HG03342 (cell line): ENCODE measurements around the gene IKZF1.

Experiments used
- ATAC-seq: cut with Tn5 transposase; IDR thresholded peaks from one replicate; pipeline ENCODE4 v1.9.1; 2021; ENCODE audit warnings: mild to moderate bottlenecking, moderate library complexity; ENCODE audit not compliant: unreplicated experiment

Gene IKZF1

DNA sequence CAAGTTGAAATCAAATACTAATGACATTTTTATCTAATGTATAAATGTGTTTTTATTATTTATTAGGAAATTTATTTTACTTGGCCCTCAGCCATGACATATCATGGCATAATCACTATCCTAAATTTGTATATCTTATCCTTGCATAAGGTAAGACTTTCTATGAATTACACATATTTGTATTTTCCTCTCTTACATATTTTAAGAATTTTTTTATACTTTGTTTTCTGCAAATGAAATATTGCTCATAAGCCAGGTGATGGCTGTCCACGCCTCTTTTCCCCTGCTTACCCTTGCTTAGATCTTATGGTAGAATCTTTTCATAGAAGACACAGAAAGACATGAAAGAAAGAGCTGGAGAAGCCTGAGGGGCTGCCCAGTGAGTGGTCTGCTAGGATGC is 48.2 kb downstream of the IKZF1 start:
- ATAC-seq: no peak

- ATAC-seq: no peak
Measured at GRCh38 chr7:50353201-50353600, 48.7 kb downstream of the IKZF1 start.

GRCh38 chr7:50353894-50354595 is 49.5 kb downstream of the IKZF1 start:
- ATAC-seq: no peak

- ATAC-seq: no peak
Measured at GRCh38 chr7:50355817-50356178, 51.3 kb downstream of the IKZF1 start.

- no peak for ATAC-seq
Measured at GRCh38 chr7:50356212-50356944, 51.9 kb downstream of the IKZF1 start.

- no peak for ATAC-seq
Measured at GRCh38 chr7:50356945-50357268, 52.4 kb downstream of the IKZF1 start.

GRCh38 chr7:50357426-50357825 is 52.9 kb downstream of the IKZF1 start:
- no peak for ATAC-seq

DNA sequence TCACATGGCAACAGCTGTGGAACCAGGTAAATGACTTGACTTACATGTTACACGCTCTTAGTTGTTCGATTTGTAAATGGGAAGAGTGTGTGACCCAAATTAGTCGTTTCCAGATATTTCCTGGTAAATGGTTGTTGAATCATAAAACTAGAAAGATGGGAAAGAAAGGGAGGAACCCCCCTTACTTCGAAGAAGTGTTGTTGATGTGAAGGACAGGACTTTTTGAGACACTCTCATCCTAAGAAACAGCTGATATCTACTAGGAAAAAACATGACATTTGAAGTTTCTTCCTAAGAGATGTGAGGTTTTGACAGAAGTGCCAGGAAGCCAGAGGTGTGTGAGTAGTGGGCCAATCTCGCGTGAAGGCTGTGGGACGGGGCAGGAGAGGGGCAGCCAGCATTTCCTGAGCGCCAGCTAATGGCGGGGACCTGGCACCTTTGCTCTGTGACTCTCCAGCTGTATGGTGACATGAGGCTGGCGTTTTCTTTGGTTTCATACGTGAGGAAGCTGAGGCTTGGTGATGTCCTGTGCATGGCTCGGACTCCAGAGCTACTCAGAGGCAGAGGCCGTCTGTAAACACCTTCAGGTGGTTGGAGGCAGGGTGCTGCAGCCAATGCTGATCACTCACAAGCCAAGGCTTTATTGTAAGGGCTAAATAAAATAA is 53.7 kb downstream of the IKZF1 start:
- no peak for ATAC-seq

- no peak for ATAC-seq
Measured at GRCh38 chr7:50358779-50359178, 54.3 kb downstream of the IKZF1 start.

- ATAC-seq: no peak
Measured at GRCh38 chr7:50359258-50359994, 54.9 kb downstream of the IKZF1 start.

GRCh38 chr7:50359995-50360925 is 55.7 kb downstream of the IKZF1 start:
- no peak for ATAC-seq

DNA sequence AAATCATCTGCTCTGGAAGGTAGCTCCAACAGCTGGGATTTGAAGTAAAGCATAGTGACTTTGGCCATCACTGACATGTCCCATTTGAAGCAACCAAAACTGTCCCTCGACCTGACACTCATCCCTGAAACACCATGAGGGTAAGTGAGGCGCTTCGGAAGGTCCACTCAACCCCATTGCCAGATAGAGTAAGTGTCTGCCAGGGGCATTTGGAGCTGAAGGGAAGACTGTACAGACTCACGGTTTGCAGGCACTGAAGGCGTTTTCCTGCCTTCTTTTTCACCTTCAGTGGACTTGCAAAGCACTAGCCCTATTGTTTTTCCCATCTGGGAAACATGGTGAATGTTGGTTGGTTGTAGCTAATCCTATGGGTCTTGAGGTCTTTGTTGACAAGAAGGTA is 57.6 kb downstream of the IKZF1 start:
- ATAC-seq: no peak

- no peak for ATAC-seq
Measured at GRCh38 chr7:50362712-50363282, 58.3 kb downstream of the IKZF1 start.

DNA sequence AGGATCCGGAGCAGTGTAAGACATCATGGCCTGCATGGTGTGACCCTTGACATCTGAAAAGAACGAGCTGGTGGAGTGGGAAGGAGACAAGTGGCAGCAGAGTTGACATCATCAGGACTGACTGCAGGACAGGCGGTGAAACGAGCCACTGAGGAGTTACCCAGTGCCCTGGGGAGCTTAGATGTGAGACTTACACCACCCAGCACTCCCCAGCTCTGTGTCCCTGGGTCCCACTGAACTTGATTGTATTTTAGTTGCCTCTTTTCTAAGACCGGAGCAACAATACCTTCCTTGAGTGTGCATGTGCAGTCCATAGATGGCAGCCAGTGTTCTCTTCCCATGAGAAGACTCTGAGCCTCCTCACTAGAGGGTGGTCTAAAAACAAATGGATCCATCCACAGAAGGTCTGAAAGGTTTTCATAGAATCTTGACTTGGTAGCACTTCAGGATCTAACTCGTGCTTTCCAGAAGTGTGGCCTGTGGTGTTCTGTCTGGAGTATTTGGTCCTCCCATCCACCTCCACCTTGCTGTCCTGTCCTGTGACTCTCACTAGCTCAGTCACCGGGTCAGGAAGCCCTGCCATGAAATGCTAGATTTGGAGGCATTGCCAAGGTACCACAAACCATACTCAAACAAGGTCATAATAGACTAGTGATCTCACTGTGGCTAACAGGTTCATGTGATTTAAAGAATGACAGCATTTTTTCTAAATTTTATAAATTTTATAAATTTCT is 59.0 kb downstream of the IKZF1 start:
- no peak for ATAC-seq

DNA sequence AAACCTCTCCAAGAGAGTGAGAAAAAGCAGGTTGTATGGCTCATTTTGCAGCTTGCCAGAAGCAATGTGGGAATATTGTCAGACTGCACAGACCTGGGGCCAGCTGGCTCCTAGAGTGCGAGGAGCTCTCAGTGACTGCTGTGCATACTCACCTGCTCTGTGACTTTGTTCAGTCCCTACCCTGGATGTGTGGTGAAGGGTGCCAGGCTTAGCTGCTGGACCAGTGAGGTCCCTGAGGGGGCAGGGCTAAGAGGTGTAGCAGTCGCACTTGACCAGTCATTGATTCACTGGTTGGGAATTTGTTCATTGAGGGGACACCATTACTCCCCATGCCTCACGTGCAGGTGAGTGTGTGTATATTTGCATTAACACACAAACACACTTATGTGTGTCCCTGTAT is 60.1 kb downstream of the IKZF1 start:
- no peak for ATAC-seq

DNA sequence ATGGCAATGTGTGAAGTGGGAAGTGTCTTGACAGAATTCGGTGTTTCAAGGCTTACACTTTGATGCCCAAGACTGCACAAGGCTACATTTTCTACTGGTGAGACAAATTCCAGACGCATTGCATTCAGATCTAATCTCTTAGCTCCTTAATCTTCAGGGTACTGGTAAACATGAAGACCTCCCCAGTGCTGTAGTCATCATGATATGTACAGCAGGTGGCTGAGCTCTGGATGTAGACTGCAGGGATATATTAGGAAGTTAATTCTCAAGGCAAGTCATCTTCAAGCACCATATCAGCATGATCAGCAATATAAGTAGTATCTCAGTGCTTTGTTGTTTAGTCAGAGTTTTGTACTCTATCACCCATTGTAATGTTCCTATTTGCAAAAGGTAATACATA is 61.8 kb downstream of the IKZF1 start:
- no peak for ATAC-seq

GRCh38 chr7:50367100-50367499 is 62.6 kb downstream of the IKZF1 start:
- ATAC-seq: no peak

- ATAC-seq: no peak
Measured at GRCh38 chr7:50367570-50367969, 63.1 kb downstream of the IKZF1 start.

DNA sequence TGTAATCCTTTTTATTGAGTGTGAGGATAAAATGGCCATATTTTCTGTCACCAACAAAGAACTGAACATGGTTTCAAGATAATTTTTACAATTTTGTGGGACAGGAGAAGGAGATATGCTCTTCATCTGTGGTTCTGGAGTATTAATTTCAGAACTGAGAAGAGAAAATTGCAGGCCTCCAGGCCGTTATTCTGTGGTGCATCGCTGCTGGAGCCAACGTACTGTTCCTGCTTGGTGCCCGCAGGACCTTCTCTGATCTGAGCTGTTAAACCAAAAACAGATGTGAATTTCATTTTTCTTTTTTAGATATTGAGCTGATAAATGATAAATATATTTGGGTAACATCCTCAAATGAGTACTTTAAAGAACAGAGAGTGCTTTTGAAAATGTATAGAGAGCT is 63.9 kb downstream of the IKZF1 start:
- ATAC-seq: no peak
